WTC11 (cell line): ENCODE results near the gene POU4F1. TPM values are rescaled to one million over a fixed set of nuclear protein-coding genes. Genes with fewer than 3 reads are reported as not detected.

Experiments used
- ATAC-seq: fragments of 200-7000 bp; cut with Tn5 transposase; 2 replicates; pipeline ENCODE4 v1.10.0; 2021; ENCODE audit warnings: mild to moderate bottlenecking, moderate library complexity
- CTCF ChIA-PET: fragments of 300-600 bp; sonication (Branson Sonifier 250); formaldehyde crosslinking; loops from one replicate; lab custom pipeline; 2021; ENCODE audit warnings: antibody characterized with exemption; lab: Charles Lee
- POLR2A ChIA-PET: fragments of 350-600 bp; sonication (Branson Sonifier 250); formaldehyde crosslinking; loops from one replicate; lab custom pipeline; 2021; ENCODE audit warnings: antibody characterized with exemption; lab: Charles Lee
- DNase-seq: peaks from one replicate; pipeline ENCODE4 v3.0.0; 2021; ENCODE audit warnings: low spot score
- H3K27ac Mint-ChIP-seq: 2 replicates; pipeline ENCODE4 v1.8.0; 2021; ENCODE audit warnings: mixed read lengths
- H3K27me3 Mint-ChIP-seq: 2 replicates; pipeline ENCODE4 v1.8.0; 2021; ENCODE audit warnings: low read depth, mild to moderate bottlenecking, moderate library complexity, mixed read lengths
- H3K36me3 Mint-ChIP-seq: 2 replicates; pipeline ENCODE4 v1.8.0; 2021; ENCODE audit warnings: mixed read lengths
- H3K4me1 Mint-ChIP-seq: 2 replicates; pipeline ENCODE4 v1.8.0; 2022; ENCODE audit warnings: mixed read lengths
- H3K4me3 Mint-ChIP-seq: 2 replicates; pipeline ENCODE4 v1.8.0; 2021; ENCODE audit warnings: mild to moderate bottlenecking, moderate library complexity, mixed read lengths
- H3K9me3 Mint-ChIP-seq: 2 replicates; pipeline ENCODE4 v1.8.0; 2021; ENCODE audit warnings: mixed read lengths
- ATF6 ChIP-seq: sonication (generic); formaldehyde crosslinking; IDR thresholded peaks from 2 replicates; pipeline ENCODE4 v1.8.1; 2023; ENCODE audit warnings: mild to moderate bottlenecking, missing genetic modification reagents
- CBFB ChIP-seq: sonication (generic); formaldehyde crosslinking; IDR thresholded peaks from 2 replicates; pipeline ENCODE4 v1.8.1; 2022; ENCODE audit warnings: mild to moderate bottlenecking, low read depth, missing genetic modification reagents
- CDX4 ChIP-seq: fragments of 250-450 bp; sonication (Bioruptor Pico); IDR thresholded peaks from 2 replicates; pipeline ENCODE4 v1.9.0; 2021; ENCODE audit warnings: moderate library complexity, mild to moderate bottlenecking, inconsistent platforms, borderline replicate concordance
- CTCF ChIP-seq: fragments of 200-600 bp; IDR thresholded peaks from 2 replicates; pipeline ENCODE4 v1.8.0; 2022; ENCODE audit warnings: antibody characterized with exemption
- FOXK1 ChIP-seq: sonication (generic); formaldehyde crosslinking; IDR thresholded peaks from 2 replicates; pipeline ENCODE4 v1.8.0; 2022; ENCODE audit warnings: mild to moderate bottlenecking, moderate library complexity, missing genetic modification reagents
- NR1H2 ChIP-seq: sonication (generic); formaldehyde crosslinking; IDR thresholded peaks from 2 replicates; pipeline ENCODE4 v1.9.0; 2021; ENCODE audit warnings: mild to moderate bottlenecking, moderate library complexity, missing genetic modification reagents
- PRDM15 ChIP-seq: sonication (generic); formaldehyde crosslinking; IDR thresholded peaks from 2 replicates; pipeline ENCODE4 v1.8.0; 2022; ENCODE audit warnings: missing genetic modification reagents
- SMAD3 ChIP-seq: sonication (generic); formaldehyde crosslinking; IDR thresholded peaks from 2 replicates; pipeline ENCODE4 v1.8.0; 2022; ENCODE audit warnings: missing genetic modification reagents, mild to moderate bottlenecking, borderline replicate concordance
- SMAD4 ChIP-seq: sonication (generic); formaldehyde crosslinking; IDR thresholded peaks from 2 replicates; pipeline ENCODE4 v1.8.0; 2022; ENCODE audit warnings: mild to moderate bottlenecking, missing genetic modification reagents
- TEAD4 ChIP-seq: sonication (generic); formaldehyde crosslinking; IDR thresholded peaks from 2 replicates; pipeline ENCODE4 v1.8.0; 2022; ENCODE audit warnings: mild to moderate bottlenecking, missing genetic modification reagents
- ZSCAN18 ChIP-seq: fragments of 250-450 bp; sonication (Bioruptor Pico); IDR thresholded peaks from 2 replicates; pipeline ENCODE4 v2.1.2; 2022; ENCODE audit warnings: mild to moderate bottlenecking, moderate library complexity
- total RNA-seq: library from RNA; stranded (reverse); gene quantifications from 3 replicates; pipeline ENCODE4 v1.2.3, GENCODE V29; 2021

POU4F1 gene
- total RNA-seq, 1 experiment from 2014 or later: 0.26 TPM

- TF ChIP-seq NR1H2 (CRISPR knock-in tag) (no peak), SMAD3 (CRISPR knock-in tag) (no peak), PRDM15 (no peak), FOXK1 (CRISPR knock-in tag) (no peak), CTCF (no peak), TEAD4 (CRISPR knock-in tag) (no peak), SMAD4 (CRISPR knock-in tag) (no peak), CBFB (CRISPR knock-in tag) (no peak)
These were observed 15.1 kb upstream of the POU4F1 start (continued) for GRCh38 chr13:78618411-78618810.

GRCh38 chr13:78611040-78611439, 7.7 kb upstream of the POU4F1 start:
- Mint-ChIP-seq H3K27me3 (peaks cover 77% of the 10 kb centered on the region), H3K9me3 (no peaks in the 10 kb centered on the region), H3K4me3 (no peak overlapping the region), H3K27ac (no peak overlapping the region), H3K36me3 (peaks cover 9% of the 10 kb centered on the region), H3K4me1 (peaks cover 35% of the 10 kb centered on the region)
- DNase-seq: no peak
- no peak for TF ChIP-seq ATF6 (CRISPR knock-in tag)
- ATAC-seq: no peak
- POLR2A ChIA-PET: no interaction called here
- CTCF ChIA-PET: interaction anchor here (1.0 kb wide), 1 partner anchor 24 kb away, joined by 6 read pairs; no protein-coding TSS in a partner anchor

GRCh38 chr13:78610381-78610883, 7.1 kb upstream of the POU4F1 start:
- Mint-ChIP-seq H3K36me3 (peaks cover 3% of the 10 kb centered on the region), H3K4me3 (peak overlapping the region; percentile 73; the same call in 1 of the 2 replicates), H3K27me3 (peaks cover 83% of the 10 kb centered on the region)
- ATAC-seq (no peak), DNase-seq (no peak)
- POLR2A ChIA-PET: no interaction called here
- CTCF ChIA-PET: interaction anchor here (1.0 to 3.2 kb wide), 2 partner anchors 24 kb away, joined by 6 to 22 read pairs; no protein-coding TSS in a partner anchor
- TF ChIP-seq CDX4 (CRISPR knock-in tag) (no peak), ZSCAN18 (no peak)
- TF ChIP-seq, all 79 proteins: peak for 0
- Mint-ChIP-seq H3K9me3 (no peaks in the 10 kb centered on the region), H3K4me1 (peaks cover 40% of the 10 kb centered on the region), H3K27ac (no peak overlapping the region)
